GM23338 (cell line): ENCODE results near the gene GPR32. TPM values are rescaled to one million over a fixed set of nuclear protein-coding genes. Genes with fewer than 3 reads are reported as not detected.
A peak's percentile ranks its signal among the peaks of the same experiment; 100 is the strongest.

Experiments used
- ATAC-seq: fragments of 200-7000 bp; cut with Tn5 transposase; 3 replicates; pipeline ENCODE4 v1.9.1; 2020
- DNase-seq: peaks from one replicate; pipeline ENCODE4 v3.0.0-alpha.2; 2015; ENCODE audit warnings: low spot score
- H2AFZ ChIP-seq: fragments of 200-600 bp; sonication (generic); 2 replicates; pipeline ENCODE4 v1.8.0; 2016; ENCODE audit warnings: antibody characterized with exemption, mild to moderate bottlenecking, moderate library complexity
- H3F3A ChIP-seq: fragments of 200-600 bp; sonication (generic); replicated peaks from 2 replicates; pipeline ENCODE4 v1.8.0; 2017; ENCODE audit warnings: antibody characterized with exemption, mixed run types, low read depth
- H3K27ac ChIP-seq: fragments of 200-600 bp; sonication (generic); 2 replicates; pipeline ENCODE4 v1.6.1; 2016; ENCODE audit warnings: low read depth
- H3K27me3 ChIP-seq: fragments of 200-600 bp; sonication (generic); 2 replicates; pipeline ENCODE4 v1.8.0; 2016; ENCODE audit warnings: mild to moderate bottlenecking, mixed run types, moderate library complexity; ENCODE audit not compliant: insufficient read depth
- H3K36me3 ChIP-seq: fragments of 200-600 bp; sonication (generic); 2 replicates; pipeline ENCODE4 v1.8.0; 2016; ENCODE audit warnings: mild to moderate bottlenecking; ENCODE audit not compliant: insufficient read depth
- H3K4me1 ChIP-seq: fragments of 200-600 bp; sonication (generic); 2 replicates; pipeline ENCODE4 v1.8.0; 2016; ENCODE audit warnings: mild to moderate bottlenecking, moderate library complexity; ENCODE audit not compliant: insufficient read depth
- H3K4me2 ChIP-seq: fragments of 200-600 bp; sonication (generic); 2 replicates; pipeline ENCODE4 v1.7.1; 2017; ENCODE audit warnings: mixed run types
- H3K4me3 ChIP-seq: fragments of 200-600 bp; sonication (generic); 2 replicates; pipeline ENCODE4 v1.6.1; 2016; ENCODE audit warnings: mixed run types
- H3K79me2 ChIP-seq: fragments of 200-600 bp; sonication (generic); replicated peaks from 2 replicates; pipeline ENCODE4 v1.8.0; 2017; ENCODE audit warnings: mild to moderate bottlenecking; ENCODE audit not compliant: insufficient read depth
- H3K9me2 ChIP-seq: fragments of 200-600 bp; sonication (generic); 2 replicates; pipeline ENCODE4 v1.8.0; 2017; ENCODE audit not compliant: insufficient read depth
- H4K20me1 ChIP-seq: fragments of 200-600 bp; sonication (generic); replicated peaks from 2 replicates; pipeline ENCODE4 v1.8.0; 2017; ENCODE audit warnings: mild to moderate bottlenecking; ENCODE audit not compliant: insufficient read depth
- H3K27ac Mint-ChIP-seq: 2 replicates; pipeline ENCODE4 v1.8.0; 2020; ENCODE audit warnings: inconsistent platforms, mild to moderate bottlenecking, moderate library complexity, mixed read lengths
- H3K27me3 Mint-ChIP-seq: 3 replicates; pipeline ENCODE4 v1.8.0; 2022; ENCODE audit warnings: low read depth, mild to moderate bottlenecking, moderate library complexity, mixed read lengths, inconsistent platforms; ENCODE audit not compliant: insufficient read depth, poor library complexity
- H3K36me3 Mint-ChIP-seq: 3 replicates; pipeline ENCODE4 v1.8.0; 2021; ENCODE audit warnings: low read depth, mild to moderate bottlenecking, inconsistent platforms, moderate library complexity, mixed read lengths
- H3K4me1 Mint-ChIP-seq: 3 replicates; pipeline ENCODE4 v1.8.0; 2020; ENCODE audit warnings: mild to moderate bottlenecking, inconsistent platforms, mixed read lengths
- H3K4me3 Mint-ChIP-seq: 3 replicates; pipeline ENCODE4 v1.8.0; 2021; ENCODE audit warnings: moderate library complexity, mild to moderate bottlenecking, inconsistent platforms, mixed read lengths
- H3K9me3 Mint-ChIP-seq: 3 replicates; pipeline ENCODE4 v1.8.0; 2020; ENCODE audit warnings: moderate library complexity, mild to moderate bottlenecking, inconsistent platforms, mixed read lengths
- CREB1 ChIP-seq: fragments of 250-450 bp; sonication (Bioruptor Pico); IDR thresholded peaks from 2 replicates; pipeline ENCODE4 v1.5.0; 2020; ENCODE audit warnings: low read depth, mild to moderate bottlenecking, moderate library complexity
- EZH2 ChIP-seq: fragments of 200-600 bp; sonication (generic); IDR thresholded peaks from one replicate; pipeline ENCODE4 v1.8.0; 2017; ENCODE audit warnings: antibody characterized with exemption, mild to moderate bottlenecking, low read depth; ENCODE audit not compliant: unreplicated experiment
- EZH2phosphoT487 ChIP-seq: fragments of 200-600 bp; sonication (generic); IDR thresholded peaks from one replicate; pipeline ENCODE4 v1.8.1; 2018; ENCODE audit warnings: antibody characterized with exemption; ENCODE audit not compliant: unreplicated experiment
- JUNB ChIP-seq: IDR thresholded peaks from one replicate; pipeline ENCODE4 v1.6.1; 2016; ENCODE audit warnings: antibody characterized with exemption; ENCODE audit not compliant: unreplicated experiment
- NANOG ChIP-seq: IDR thresholded peaks from 2 replicates; pipeline ENCODE4 v1.6.1; 2016; ENCODE audit warnings: antibody characterized with exemption, borderline replicate concordance
- POLR2AphosphoS5 ChIP-seq: IDR thresholded peaks from 2 replicates; pipeline ENCODE4 v1.6.1; 2016; ENCODE audit warnings: antibody characterized with exemption, low read depth
- STAT1 ChIP-seq: IDR thresholded peaks from one replicate; pipeline ENCODE4 v1.6.1; 2016; ENCODE audit warnings: antibody characterized with exemption; ENCODE audit not compliant: unreplicated experiment
- ZNF114 ChIP-seq: fragments of 250-450 bp; sonication (Bioruptor Pico); IDR thresholded peaks from 2 replicates; pipeline ENCODE4 v1.5.0; 2020; ENCODE audit warnings: mild to moderate bottlenecking, moderate library complexity
- ZNF331 ChIP-seq: fragments of 250-450 bp; sonication (Bioruptor Pico); IDR thresholded peaks from 2 replicates; pipeline ENCODE4 v1.5.0; 2020; ENCODE audit warnings: low read depth, mild to moderate bottlenecking, moderate library complexity
- polyA plus RNA-seq: library from polyadenylated mRNA; unstranded; fragments of >200 nt; fragmentation: Nextera tagmentation; extraction: Ambion mirVana; gene quantifications from 2 replicates; pipeline ENCODE4 v1.2.1, GENCODE V29; 2016
- total RNA-seq: library from RNA; depleted of rRNA; stranded (reverse); fragments of >200 nt; shearing (Covaris generic); gene quantifications from 2 replicates; pipeline ENCODE4 v1.2.3, GENCODE V29; 2014
- TF ChIP-seq, protein P1 (sequence below), 2 experiments: fragments of 200-600 bp in 1 of 2; sonication (generic) in 1 of 2; conservative IDR thresholded peaks; 2 replicates each; pipeline versions ENCODE4 v1.5.1 to v1.6.1; 2016 to 2017; ENCODE audit warnings: antibody characterized with exemption in 2 of 2, low read depth in 2 of 2, mild to moderate bottlenecking in 2 of 2, moderate library complexity in 1 of 2
- TF ChIP-seq, protein P2 (sequence below): IDR thresholded peaks from 2 replicates; pipeline ENCODE4 v1.6.1; 2016; ENCODE audit warnings: antibody characterized with exemption
- TF ChIP-seq, protein P3 (sequence below): IDR thresholded peaks from one replicate; pipeline ENCODE4 v1.6.1; 2018; ENCODE audit warnings: antibody characterized with exemption; ENCODE audit not compliant: unreplicated experiment

GPR32 gene
- total and polyA plus RNA-seq, 2 experiments from 2014 or later, result not detected

DNA sequence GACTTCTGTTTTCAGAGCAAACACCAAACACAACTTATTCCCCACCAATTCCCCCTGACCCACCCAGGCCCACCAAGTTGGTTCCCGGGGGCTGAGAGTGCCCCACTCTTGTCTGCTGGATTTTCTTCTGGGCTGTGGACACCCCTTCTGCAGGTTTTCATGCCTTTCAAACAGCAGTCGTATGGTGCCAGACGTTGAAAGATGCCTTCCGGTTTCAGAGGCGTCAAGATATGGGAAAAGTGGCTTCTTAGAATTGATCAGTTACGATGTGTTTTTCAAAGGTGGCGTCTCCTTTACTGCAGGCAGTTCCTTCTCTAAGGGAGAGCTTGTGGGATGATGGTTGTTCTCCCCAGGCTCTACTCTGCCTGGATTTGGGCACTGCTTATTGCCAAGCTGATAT lies 34.4 kb upstream of the GPR32 start:
- Mint-ChIP-seq H3K4me1 (no peaks in the 10 kb centered on the region), H3K36me3 (peaks cover 55% of the 10 kb centered on the region), H3K27ac (no peak overlapping the region), H3K27me3 (peaks cover 3% of the 10 kb centered on the region), H3K9me3 (peaks cover 100% of the 10 kb centered on the region), H3K4me3 (no peak overlapping the region)
- DNase-seq (no peak), ATAC-seq (no peak)
- H3K27me3 ChIP-seq, result no peaks in the 10 kb centered on the region
- no peaks in the 10 kb centered on the region for H3K9me2 ChIP-seq
- no peak overlapping the region for H3K27ac ChIP-seq
- TF ChIP-seq, protein P1, sequence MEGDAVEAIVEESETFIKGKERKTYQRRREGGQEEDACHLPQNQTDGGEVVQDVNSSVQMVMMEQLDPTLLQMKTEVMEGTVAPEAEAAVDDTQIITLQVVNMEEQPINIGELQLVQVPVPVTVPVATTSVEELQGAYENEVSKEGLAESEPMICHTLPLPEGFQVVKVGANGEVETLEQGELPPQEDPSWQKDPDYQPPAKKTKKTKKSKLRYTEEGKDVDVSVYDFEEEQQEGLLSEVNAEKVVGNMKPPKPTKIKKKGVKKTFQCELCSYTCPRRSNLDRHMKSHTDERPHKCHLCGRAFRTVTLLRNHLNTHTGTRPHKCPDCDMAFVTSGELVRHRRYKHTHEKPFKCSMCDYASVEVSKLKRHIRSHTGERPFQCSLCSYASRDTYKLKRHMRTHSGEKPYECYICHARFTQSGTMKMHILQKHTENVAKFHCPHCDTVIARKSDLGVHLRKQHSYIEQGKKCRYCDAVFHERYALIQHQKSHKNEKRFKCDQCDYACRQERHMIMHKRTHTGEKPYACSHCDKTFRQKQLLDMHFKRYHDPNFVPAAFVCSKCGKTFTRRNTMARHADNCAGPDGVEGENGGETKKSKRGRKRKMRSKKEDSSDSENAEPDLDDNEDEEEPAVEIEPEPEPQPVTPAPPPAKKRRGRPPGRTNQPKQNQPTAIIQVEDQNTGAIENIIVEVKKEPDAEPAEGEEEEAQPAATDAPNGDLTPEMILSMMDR (conservative IDR thresholded peaks at IDR 0.05; ENCODE audit: low read depth in 2 of 2), result no peak
- TF ChIP-seq ZNF331 (CRISPR knock-in tag), result no peak
- TF ChIP-seq CREB1 (CRISPR knock-in tag), result no peak
- no peak for TF ChIP-seq EZH2phosphoT487
- TF ChIP-seq, protein P2, sequence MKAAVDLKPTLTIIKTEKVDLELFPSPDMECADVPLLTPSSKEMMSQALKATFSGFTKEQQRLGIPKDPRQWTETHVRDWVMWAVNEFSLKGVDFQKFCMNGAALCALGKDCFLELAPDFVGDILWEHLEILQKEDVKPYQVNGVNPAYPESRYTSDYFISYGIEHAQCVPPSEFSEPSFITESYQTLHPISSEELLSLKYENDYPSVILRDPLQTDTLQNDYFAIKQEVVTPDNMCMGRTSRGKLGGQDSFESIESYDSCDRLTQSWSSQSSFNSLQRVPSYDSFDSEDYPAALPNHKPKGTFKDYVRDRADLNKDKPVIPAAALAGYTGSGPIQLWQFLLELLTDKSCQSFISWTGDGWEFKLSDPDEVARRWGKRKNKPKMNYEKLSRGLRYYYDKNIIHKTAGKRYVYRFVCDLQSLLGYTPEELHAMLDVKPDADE, result no peak
- TF ChIP-seq POLR2AphosphoS5, result no peak
- TF ChIP-seq EZH2, result no peak
- no peaks in the 10 kb centered on the region for H4K20me1 ChIP-seq
- H3K36me3 ChIP-seq, result no peaks in the 10 kb centered on the region
- H3K79me2 ChIP-seq, result no peaks in the 10 kb centered on the region
- H3F3A ChIP-seq, result no peaks in the 10 kb centered on the region
- no peak overlapping the region for H3K4me3 ChIP-seq
- H3K4me1 ChIP-seq, result no peaks in the 10 kb centered on the region
- peak overlapping the region; percentile 72 for H2AFZ ChIP-seq
- no peak overlapping the region for H3K4me2 ChIP-seq

DNA sequence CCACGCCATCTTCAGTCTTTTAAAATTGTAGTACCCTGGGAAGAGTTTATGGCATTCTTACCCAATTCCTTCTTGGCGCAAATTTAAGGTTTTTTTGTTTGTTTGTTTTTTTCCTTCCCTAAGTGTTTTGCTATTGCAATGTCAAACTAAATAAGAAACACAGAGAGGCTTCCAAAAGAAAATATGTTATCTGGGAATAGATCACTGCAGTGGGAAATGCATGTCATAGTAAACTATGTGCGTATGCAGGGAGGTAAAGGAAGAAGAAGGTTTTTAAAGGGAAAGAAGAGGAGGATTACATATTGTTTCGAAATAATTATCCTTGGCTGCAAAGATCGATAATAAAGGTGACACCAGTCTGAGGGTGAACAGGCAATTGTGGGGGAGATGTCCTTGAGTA lies 33.9 kb upstream of the GPR32 start:
- H3K36me3 ChIP-seq, result no peaks in the 10 kb centered on the region
- no peaks in the 10 kb centered on the region for H3K4me1 ChIP-seq
- ATAC-seq (no peak), DNase-seq (no peak)
- Mint-ChIP-seq H3K4me1 (no peaks in the 10 kb centered on the region), H3K27ac (no peak overlapping the region), H3K9me3 (peaks cover 100% of the 10 kb centered on the region), H3K36me3 (peaks cover 54% of the 10 kb centered on the region), H3K4me3 (no peak overlapping the region), H3K27me3 (peaks cover 2% of the 10 kb centered on the region)
- no peak overlapping the region for H3K27ac ChIP-seq
- no peaks in the 10 kb centered on the region for H3F3A ChIP-seq
- H4K20me1 ChIP-seq, result no peaks in the 10 kb centered on the region
- H3K4me2 ChIP-seq, result no peak overlapping the region
- no peaks in the 10 kb centered on the region for H3K27me3 ChIP-seq
- peak overlapping the region; percentile 72; the same call in 1 of the 2 replicates for H2AFZ ChIP-seq
- H3K4me3 ChIP-seq, result no peak overlapping the region
- H3K79me2 ChIP-seq, result no peaks in the 10 kb centered on the region
- no peaks in the 10 kb centered on the region for H3K9me2 ChIP-seq
- TF ChIP-seq POLR2AphosphoS5 (no peak), ZNF331 (CRISPR knock-in tag) (no peak), STAT1 (no peak), CREB1 (CRISPR knock-in tag) (no peak), EZH2 (no peak), JUNB (no peak), EZH2phosphoT487 (no peak), NANOG (no peak), ZNF114 (CRISPR knock-in tag) (no peak)
- TF ChIP-seq, protein P3, sequence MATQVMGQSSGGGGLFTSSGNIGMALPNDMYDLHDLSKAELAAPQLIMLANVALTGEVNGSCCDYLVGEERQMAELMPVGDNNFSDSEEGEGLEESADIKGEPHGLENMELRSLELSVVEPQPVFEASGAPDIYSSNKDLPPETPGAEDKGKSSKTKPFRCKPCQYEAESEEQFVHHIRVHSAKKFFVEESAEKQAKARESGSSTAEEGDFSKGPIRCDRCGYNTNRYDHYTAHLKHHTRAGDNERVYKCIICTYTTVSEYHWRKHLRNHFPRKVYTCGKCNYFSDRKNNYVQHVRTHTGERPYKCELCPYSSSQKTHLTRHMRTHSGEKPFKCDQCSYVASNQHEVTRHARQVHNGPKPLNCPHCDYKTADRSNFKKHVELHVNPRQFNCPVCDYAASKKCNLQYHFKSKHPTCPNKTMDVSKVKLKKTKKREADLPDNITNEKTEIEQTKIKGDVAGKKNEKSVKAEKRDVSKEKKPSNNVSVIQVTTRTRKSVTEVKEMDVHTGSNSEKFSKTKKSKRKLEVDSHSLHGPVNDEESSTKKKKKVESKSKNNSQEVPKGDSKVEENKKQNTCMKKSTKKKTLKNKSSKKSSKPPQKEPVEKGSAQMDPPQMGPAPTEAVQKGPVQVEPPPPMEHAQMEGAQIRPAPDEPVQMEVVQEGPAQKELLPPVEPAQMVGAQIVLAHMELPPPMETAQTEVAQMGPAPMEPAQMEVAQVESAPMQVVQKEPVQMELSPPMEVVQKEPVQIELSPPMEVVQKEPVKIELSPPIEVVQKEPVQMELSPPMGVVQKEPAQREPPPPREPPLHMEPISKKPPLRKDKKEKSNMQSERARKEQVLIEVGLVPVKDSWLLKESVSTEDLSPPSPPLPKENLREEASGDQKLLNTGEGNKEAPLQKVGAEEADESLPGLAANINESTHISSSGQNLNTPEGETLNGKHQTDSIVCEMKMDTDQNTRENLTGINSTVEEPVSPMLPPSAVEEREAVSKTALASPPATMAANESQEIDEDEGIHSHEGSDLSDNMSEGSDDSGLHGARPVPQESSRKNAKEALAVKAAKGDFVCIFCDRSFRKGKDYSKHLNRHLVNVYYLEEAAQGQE, result no peak
- TF ChIP-seq, protein P2, result no peak
- TF ChIP-seq, protein P1 (conservative IDR thresholded peaks at IDR 0.05; ENCODE audit: low read depth in 2 of 2), result no peak
